HepG2 (cell line): ENCODE data around the gene EVC.

Source experiments
- FOSL2 ChIP-seq: sonication (generic); formaldehyde crosslinking; IDR thresholded peaks from 2 replicates; pipeline ENCODE4 v1.4.0; 2020; ENCODE audit warnings: missing genetic modification reagents
- PHF8 ChIP-seq: sonication (generic); formaldehyde crosslinking; IDR thresholded peaks from 2 replicates; pipeline ENCODE4 v1.5.0; 2020; ENCODE audit warnings: missing genetic modification reagents
- ZNF619 ChIP-seq: sonication (generic); formaldehyde crosslinking; IDR thresholded peaks from 2 replicates; pipeline ENCODE4 v1.4.0; 2020; ENCODE audit warnings: mild to moderate bottlenecking, missing genetic modification reagents

DNA sequence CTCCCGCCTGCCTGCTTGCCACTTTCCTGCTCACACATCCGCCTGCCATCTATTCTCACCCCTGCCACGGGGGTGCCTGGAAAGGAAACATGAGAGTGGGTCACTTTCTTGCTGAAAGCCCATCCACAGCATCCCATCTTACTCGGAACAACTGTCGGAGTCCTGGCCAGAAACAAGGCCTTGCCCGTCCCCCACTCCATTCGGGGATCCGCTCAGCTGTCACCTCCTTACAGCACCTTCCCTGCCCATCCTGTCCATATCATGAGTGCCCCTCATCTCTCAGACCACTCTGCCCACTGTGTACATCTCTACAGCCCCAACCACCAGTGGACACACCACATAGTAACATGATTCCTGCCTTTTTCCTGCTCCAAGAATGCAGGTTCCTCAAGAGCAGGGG, 9.0 kb upstream of the EVC start:
- TF ChIP-seq PHF8 (CRISPR knock-in tag) (no peak), ZNF619 (CRISPR knock-in tag) (no peak), FOSL2 (CRISPR knock-in tag) (no peak)
